ENCODE data around the gene NUP214. TPM values are rescaled to one million over a fixed set of nuclear protein-coding genes. Genes with fewer than 3 reads are reported as not detected.
A peak's percentile ranks its signal among the peaks of the same experiment; 100 is the strongest.

The NUP214 gene
- total RNA-seq, 4 donors from 2014 or later: 25.8 to 68.2 (median 36.9) TPM

- Histone ChIP-seq H3K4me3 (no peak overlapping the region), H3K27ac (peak overlapping the region in 3 of 4 donors; percentile 38 to 79 (median 64)), H3K36me3 (no peaks in the 10 kb centered on the region), H3K9me3 (no peaks in the 10 kb centered on the region), H3K4me1 (peaks cover 0 to 30% (median 0%) of the 10 kb centered on the region in 3 donors), H3K27me3 (peaks cover 24% of the 10 kb centered on the region)
- TF ChIP-seq EP300 (IDR thresholded peaks at IDR 0.05): no peak
- TF ChIP-seq POLR2A (IDR thresholded peaks at IDR 0.05): no peak
- TF ChIP-seq CTCF (IDR thresholded peaks at IDR 0.05): no peak
- no peak for TF ChIP-seq POLR2AphosphoS5 (IDR thresholded peaks at IDR 0.05)
- WGBS, 2 donors (ENCODE audit: low coverage in 1 of 2): 100% methylated on average over 2 of the region's 6 CpGs; no CpG with 5 or more reads in 1 of the 2 donors
- ATAC-seq: no peak
Measured at GRCh38 chr9:131271506-131271931, 146.1 kb downstream of the NUP214 start.

GRCh38 chr9:131272212-131272611 lies 146.8 kb downstream of the NUP214 start:
- Histone ChIP-seq H3K27me3 (peaks cover 31% of the 10 kb centered on the region), H3K9me3 (no peaks in the 10 kb centered on the region), H3K4me1 (peaks cover 0 to 33% (median 0%) of the 10 kb centered on the region in 3 donors), H3K27ac (peak overlapping the region in 3 of 4 donors; percentile 30 to 79 (median 64)), H3K4me3 (no peak overlapping the region), H3K36me3 (no peaks in the 10 kb centered on the region)
- TF ChIP-seq POLR2AphosphoS5 (IDR thresholded peaks at IDR 0.05) (no peak), CTCF (IDR thresholded peaks at IDR 0.05) (no peak), POLR2A (IDR thresholded peaks at IDR 0.05) (no peak), EP300 (IDR thresholded peaks at IDR 0.05) (no peak)
- WGBS, 2 donors (ENCODE audit: low coverage in 1 of 2): no CpG with 5 or more reads among the region's 3 CpGs
- no peak for ATAC-seq

- Histone ChIP-seq H3K36me3 (no peaks in the 10 kb centered on the region), H3K4me3 (peak overlapping the region in 1 of 2 donors; percentile 76), H3K9me3 (no peaks in the 10 kb centered on the region), H3K27ac (peak overlapping the region in 3 of 4 donors; percentile 63 to 79 (median 64)), H3K27me3 (peaks cover 33% of the 10 kb centered on the region), H3K4me1 (peaks cover 0 to 41% (median 0%) of the 10 kb centered on the region in 3 donors)
- ATAC-seq: no peak
- TF ChIP-seq CTCF (IDR thresholded peaks at IDR 0.05) (no peak), EP300 (IDR thresholded peaks at IDR 0.05) (no peak), POLR2A (IDR thresholded peaks at IDR 0.05) (no peak), POLR2AphosphoS5 (IDR thresholded peaks at IDR 0.05) (no peak)
- 83 to 84% methylated on average over 7 to 14 of the region's 22 CpGs for WGBS, 2 donors (ENCODE audit: low coverage in 1 of 2)
Measured at GRCh38 chr9:131273146-131273855, 147.9 kb downstream of the NUP214 start.

GRCh38 chr9:131273856-131274673 lies 148.7 kb downstream of the NUP214 start:
- Histone ChIP-seq H3K36me3 (no peaks in the 10 kb centered on the region), H3K27me3 (peaks cover 33% of the 10 kb centered on the region), H3K27ac (peak overlapping the region in 3 of 4 donors; percentile 63 to 79 (median 64)), H3K4me1 (peaks cover 0 to 44% (median 0%) of the 10 kb centered on the region in 3 donors), H3K9me3 (no peaks in the 10 kb centered on the region), H3K4me3 (peak overlapping the region in 1 of 2 donors; percentile 76)
- no peak for ATAC-seq
- TF ChIP-seq CTCF (IDR thresholded peaks at IDR 0.05) (no peak), POLR2A (IDR thresholded peaks at IDR 0.05) (no peak), EP300 (IDR thresholded peaks at IDR 0.05) (no peak), POLR2AphosphoS5 (IDR thresholded peaks at IDR 0.05) (no peak)
- 47 to 71% methylated on average over 3 to 6 of the region's 13 CpGs for WGBS, 2 donors (ENCODE audit: low coverage in 1 of 2)

All from gastroesophageal sphincter (tissue), 4 donors.